SH-SY5Y (cell line): ENCODE data around the gene DCUN1D2.

ENCODE experiments used
- GATA2 ChIP-seq: IDR thresholded peaks from 2 replicates; pipeline ENCODE4 v1.6.1; 2011; ENCODE audit warnings: mild to moderate bottlenecking, low read depth, low read length
- GATA3 ChIP-seq: IDR thresholded peaks from 2 replicates; pipeline ENCODE4 v1.6.1; 2011; ENCODE audit warnings: low read depth, mild to moderate bottlenecking, low read length, moderate library complexity

DCUN1D2 gene

DNA sequence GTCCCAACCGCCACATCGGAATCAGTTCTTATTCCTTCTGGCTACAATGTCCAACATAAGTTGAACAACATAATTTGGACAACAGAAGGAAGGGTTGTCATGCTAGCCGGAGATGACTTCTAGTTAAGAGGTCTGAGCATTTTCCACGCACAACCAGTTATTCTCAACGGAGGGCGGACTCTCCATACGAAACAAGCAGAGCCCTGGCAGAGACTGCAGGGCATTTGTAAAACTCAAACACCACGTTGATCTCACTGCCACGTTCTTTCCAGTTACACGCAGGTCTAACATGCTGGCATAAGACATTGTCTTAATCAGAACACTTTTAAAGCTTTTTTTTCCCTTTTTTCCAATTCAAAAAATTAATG lies 38.3 kb upstream of the DCUN1D2 start:
- TF ChIP-seq GATA3 = no peak
- no peak for TF ChIP-seq GATA2

DNA sequence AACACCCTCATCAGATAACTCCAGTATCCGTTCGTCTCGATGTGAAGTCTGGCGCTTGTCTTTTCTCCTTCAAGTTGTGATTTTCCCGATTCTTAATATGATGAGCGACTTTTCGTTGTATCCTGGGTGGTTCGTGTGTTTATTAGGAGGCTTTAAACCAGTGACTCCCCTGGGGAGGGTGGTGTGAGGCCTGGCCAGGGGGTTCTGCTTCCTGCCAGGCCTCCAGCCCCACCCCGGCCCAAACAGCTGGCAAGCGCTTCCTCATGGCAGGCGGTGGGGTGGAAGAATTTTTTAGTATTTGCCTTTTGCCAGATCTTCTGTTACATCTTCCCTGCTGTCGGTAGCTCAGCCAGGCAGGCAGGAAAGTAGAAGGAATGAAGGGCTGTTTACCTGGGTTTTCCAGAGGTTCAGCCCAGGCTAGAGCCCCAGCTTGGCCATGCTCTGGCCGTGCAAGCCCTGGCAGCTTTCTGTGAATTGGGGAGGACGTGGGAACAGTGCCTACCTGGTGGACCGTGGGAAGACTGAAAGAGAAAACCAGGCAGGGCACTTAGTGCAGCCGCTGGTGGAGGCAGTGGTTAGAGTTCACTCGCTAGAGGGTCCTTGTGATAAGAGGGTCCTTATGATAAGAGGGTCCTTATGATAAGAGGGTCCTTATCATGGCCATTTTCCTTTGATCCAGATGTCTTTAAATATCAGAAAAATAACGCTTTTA lies 37.7 kb upstream of the DCUN1D2 start:
- TF ChIP-seq GATA2 (no peak), GATA3 (no peak)

DNA sequence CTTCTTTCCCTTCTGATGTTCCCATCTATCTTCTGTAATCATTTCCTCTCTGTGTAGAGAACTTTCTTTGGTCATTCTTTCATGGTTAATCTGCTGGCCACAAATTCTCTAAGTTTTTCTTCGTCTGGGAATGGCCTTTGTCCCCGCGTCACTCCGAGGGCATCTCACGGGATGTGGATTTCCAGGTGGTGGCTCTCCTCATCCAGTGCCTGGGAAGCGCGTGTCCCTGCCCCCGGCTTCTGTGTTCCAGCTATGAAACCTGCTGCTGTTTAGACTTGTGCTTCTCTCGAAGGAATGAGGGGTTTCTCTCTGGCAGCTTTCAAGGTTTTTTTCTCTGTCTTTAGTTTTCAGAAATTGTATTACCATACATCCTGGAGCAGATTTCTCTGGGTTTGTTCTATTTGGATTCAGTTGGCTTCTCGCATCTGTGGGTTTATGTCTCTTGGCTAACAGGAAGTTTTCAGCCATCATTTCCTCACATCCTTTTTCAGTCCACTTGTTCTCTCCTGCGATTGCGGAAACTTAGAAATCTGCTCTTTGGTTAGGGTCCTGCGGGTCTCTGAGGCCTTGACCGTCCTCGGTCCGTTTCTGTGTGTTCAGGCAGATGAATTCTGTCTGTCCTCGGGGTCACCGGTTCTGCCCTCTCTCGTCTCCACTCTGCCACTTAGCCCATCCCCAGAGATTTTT lies 36.9 kb upstream of the DCUN1D2 start:
- TF ChIP-seq GATA2 (no peak), GATA3 (no peak)

DNA sequence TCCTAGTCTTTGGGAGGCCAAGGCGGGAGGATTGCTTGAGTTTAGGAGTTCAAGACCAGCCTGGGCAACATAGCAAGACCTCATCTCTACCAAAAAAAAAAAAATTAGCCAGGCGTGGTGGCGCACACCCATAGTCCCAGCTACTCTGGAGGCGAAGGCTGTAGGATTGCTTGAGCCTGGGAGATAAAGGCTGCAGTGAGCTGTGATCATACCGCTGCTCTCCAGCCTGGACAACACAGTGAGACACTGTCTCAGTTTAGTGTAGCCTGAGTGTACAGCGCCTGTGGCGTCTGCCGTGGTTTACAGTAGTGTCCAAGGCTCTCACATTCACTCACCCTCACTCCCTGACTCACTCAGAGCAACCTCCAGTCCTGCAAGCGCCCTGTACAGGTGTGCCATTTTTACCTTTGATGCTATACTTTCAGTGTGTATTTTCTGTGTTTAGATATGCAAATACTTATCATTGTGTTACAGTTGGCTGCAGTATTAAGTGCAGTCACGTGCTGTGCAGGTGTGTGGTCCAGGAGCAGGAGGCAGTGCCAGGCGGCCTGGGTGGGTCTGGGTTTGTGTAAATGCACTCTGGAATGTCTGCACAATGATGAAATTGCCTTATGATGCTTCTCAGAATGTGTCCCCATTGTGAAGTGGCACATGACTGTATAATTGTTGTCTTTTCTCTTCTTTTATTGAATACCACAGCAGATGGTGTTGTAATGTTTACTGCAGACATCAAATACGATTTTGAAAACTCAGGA lies 36.1 kb upstream of the DCUN1D2 start:
- no peak for TF ChIP-seq GATA3
- TF ChIP-seq GATA2 = no peak

DNA sequence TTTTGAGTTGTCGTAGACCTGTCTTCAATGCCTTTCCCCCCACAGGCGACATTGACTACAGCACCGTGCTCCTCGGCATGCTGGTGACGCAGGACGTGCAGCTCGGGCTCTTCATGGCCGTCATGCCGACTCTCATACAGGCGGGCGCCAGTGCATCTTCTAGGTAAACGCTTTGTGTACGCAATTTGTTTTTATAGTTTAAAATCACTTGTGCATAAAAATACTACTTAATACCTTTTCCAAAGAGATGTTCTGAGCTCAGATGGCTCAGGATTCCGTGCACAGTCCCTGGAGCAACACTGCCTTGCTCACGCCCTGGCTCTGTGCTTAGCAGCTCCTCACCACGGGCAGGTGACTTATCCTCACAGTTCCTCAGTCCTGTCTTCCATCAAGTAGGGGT lies 30.1 kb upstream of the DCUN1D2 start:
- no peak for TF ChIP-seq GATA2
- TF ChIP-seq GATA3 = no peak

DNA sequence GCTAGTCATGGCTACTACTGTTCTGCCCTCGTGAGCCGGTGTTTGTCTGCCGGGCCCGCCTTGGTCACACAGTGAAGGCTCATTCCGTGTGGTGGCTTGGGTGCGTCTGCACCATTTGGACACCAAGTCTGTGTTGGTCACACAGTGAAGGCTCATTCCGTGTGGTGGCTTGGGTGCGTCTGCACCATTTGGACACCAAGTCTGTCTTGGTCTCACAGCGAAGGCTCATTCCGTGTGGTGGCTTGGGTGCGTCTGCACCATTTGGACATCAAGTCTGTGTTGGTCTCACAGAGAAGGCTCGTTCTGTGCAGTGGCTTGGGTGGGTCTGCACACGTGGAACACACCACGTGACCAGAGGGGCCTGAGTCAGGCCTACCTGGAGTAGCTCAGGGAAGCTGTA lies 29.0 kb upstream of the DCUN1D2 start:
- TF ChIP-seq GATA3 (no peak), GATA2 (no peak)

DNA sequence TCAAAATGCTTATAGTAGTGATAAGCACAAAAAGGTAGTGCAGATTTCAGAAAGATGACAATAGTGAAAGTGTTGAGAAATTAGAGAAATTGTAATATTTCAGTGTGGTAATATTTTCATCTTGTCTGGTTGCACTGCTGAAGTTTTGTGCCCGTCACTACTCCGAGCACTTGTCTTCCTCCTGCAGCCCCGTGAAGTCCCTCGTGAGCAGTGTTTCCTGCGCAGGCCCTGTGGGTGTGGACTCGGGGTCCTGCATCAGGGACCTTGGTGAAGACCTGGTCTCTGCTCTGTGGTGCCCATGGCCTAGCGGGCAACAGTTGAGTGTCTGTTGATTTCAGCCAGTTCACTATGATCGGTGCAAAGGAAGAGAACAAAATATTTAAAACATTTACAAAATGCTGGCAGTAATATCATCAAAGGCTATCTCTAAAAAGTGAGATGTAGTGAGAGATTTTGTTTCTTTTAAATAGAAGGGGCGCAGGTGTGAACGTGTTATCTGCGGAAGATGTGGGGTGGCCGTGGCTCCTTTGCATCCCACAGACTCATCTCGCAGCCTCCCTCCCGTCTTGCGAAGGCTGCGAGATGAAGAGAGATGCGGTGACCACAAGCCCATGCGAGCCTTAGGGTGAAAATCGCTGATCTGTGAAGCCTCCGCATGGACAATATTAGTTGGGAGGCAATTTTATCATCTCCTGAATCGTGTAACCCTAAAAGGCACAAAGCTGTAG lies 27.7 kb upstream of the DCUN1D2 start:
- TF ChIP-seq GATA2 = no peak
- no peak for TF ChIP-seq GATA3

DNA sequence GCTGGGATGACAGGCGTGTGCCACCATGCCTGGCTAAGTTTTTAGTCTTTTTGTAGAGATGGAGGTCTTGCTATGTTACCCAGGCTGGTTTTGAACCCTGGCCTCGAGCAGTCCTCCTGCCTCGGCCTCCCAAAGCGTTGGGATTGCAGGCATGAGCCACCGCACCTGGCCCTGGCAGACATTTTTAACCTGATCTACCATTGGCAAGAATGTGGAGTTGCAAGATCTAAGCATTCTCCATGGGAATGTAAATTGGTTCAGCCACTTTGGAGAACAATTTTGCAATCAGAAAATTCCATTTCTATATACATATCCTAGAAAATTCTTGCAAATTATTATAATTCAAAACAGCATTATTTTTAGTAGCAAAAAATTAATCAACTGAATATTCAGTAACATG lies 24.3 kb upstream of the DCUN1D2 start:
- TF ChIP-seq GATA2 = no peak

DNA sequence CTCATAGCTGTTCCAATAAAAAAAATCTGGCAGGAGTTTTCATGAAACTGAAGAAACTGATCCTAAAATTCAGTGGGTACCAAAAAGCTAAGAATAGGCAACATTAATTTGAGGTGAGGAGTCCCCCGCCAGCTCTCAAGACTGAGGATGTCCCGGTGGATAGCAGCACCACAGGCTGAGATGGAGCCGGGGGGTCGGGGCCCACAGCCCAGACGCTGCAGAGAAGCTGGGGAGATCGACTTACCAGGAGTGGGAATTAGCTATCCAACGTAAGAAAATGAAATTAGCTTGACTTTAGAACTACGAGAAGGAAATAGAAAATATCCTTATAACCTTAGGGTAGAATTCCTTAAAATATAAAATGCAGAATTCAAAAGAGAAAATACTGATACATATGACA lies 23.2 kb upstream of the DCUN1D2 start:
- TF ChIP-seq GATA3 = no peak
- no peak for TF ChIP-seq GATA2

DNA sequence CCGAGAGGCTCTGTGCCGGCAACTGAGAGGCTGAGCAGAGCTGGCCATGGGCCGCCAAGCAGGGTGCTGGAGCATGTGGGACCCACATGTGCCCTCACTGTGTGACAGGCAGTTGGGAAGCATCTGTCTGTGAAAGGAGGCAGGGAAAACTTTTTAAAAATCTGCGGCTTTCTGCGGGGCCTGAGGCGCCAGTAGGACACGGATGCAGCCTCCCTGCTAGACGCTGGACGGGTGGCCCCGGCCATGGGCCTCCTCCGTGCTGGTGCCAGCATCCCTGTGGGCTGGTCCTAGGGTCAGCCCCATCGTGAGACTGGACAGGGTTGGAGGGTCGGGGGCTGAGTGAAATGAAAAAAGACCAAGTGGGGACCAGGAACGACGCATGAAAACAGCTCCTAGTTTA lies 20.9 kb upstream of the DCUN1D2 start:
- TF ChIP-seq GATA2 (no peak), GATA3 (no peak)

DNA sequence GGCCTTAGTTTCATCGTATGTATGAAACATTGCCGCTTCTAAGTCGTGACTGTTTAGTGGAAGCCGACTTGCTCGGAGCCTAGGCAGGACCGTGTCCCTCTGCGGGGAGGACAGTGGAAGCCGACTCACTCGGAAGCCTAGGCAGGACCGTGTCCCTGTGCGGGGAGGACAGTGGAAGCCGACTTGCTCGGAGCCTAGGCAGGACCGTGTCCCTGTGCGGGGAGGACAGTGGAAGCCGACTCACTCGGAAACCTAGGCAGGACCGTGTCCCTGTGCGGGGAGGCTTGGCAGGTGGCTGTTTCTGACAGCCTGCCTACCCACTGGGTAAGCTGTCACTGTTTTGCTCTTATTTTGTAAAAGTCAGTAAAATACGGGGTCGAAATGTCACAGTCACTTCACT lies 20.4 kb upstream of the DCUN1D2 start:
- TF ChIP-seq GATA3 = no peak

DNA sequence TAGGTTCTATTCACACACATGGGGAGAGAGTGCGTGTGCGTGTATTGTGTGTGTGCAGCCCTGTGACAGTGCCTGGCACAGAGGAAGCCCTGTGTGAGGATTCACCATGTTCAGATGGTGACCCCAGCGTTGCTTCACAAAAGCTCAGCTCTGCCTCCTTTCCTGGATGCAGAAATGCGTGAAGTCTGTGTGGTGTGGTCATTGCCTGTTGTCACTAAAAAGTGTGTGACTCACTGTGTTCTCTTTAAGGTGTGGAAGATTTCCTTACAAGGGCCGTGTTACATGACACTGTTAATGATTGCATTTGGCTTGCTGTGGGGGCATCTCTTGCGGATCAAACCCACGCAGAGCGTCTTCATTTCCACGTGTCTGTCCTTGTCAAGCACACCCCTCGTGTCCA lies 19.5 kb upstream of the DCUN1D2 start:
- TF ChIP-seq GATA2 = no peak
- no peak for TF ChIP-seq GATA3

DNA sequence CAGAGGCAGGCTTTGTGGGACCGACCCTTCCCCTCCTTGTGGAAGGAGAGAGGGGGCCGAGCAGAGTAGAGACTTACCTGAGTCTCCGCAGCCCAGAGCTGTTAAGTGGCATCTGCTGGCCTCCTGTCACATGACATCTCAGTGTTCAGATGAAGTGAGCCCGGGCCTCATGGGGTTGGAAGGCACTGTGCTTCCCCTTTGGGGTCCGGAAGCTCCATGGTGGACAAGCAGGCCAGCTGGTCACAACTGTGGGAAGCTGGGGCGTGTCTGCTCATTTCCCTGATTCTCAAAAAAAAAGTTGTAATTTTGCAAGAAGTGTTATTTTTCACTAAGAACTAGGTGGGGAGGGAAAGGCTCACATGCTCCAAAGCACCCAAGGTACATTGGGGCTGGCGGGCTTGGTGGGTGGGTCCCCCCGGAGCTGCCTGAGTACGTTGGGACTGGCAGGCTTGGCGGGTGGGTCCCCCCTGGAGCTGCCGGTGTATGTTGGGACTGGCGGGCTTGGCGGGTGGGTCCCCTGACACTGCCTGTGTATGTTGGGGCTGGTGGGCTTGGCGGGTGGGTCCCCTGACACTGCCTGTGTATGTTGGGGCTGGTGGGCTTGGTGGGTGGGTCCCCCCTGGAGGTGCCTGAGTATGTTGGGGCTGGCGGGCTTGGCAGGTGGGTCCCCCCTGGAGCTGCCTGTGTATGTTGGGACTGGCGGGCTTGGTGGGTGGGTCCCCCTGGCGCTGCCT lies 18.2 kb upstream of the DCUN1D2 start:
- TF ChIP-seq GATA3 (no peak), GATA2 (no peak)

DNA sequence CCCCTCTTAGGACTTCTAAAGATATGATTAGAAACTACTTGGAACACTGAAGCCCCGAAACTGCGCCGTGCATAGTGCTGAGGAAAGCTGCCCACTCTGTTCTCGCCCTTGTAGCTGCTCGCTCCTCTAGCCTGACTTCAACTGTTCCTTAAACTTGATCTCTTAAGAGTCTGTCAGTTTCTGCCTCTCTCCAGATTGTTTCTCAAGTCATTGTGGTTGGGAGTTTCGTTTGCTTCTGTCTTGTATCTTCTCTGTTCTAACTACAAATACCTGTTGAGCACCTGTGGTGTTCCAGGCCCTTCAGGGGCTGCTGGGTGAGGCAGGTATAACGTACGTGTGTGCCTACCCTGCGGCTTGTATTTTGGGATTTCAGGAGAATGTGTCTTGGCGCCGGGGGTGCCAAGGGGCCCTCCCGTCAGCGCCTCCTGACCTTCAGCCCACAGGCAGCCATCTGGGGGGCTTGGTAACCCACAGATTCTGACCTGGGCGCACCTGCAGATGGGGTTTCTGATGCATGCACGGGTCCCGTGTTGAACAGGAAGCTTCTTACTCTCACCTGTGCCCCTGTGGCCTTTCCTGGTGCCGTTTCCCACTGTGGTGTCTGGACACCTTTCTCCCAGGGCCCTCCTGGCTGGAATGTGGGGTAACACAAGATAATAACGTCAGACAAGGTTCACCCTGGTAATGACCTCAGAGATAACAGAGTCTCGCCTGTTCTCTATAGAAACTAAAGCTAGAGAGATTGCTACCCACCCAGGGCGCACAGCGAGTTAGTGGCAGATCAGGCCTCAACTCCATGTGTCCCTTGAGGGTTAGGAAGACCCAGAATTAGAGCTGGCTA lies 17.2 kb upstream of the DCUN1D2 start:
- no peak for TF ChIP-seq GATA2
- TF ChIP-seq GATA3 = no peak
